Common myeloid progenitor, CD34-positive (primary cell): ENCODE results near the gene PIK3C2B.
"Not testable (repeated sequence)": the region's sequence is repeated elsewhere in the genome, so short reads cannot be mapped to it uniquely, and the experiment has no call there.

Source experiments
- CTCF ChIA-PET: fragments of 350-600 bp; sonication (Branson Sonifier 250); formaldehyde crosslinking; loops from one replicate; lab custom pipeline; 2021; ENCODE audit warnings: antibody characterized with exemption; lab: Charles Lee
- POLR2A ChIA-PET: fragments of 350-600 bp; sonication (Branson Sonifier 250); formaldehyde crosslinking; loops from one replicate; lab custom pipeline; 2021; ENCODE audit warnings: antibody characterized with exemption; lab: Charles Lee
- DNase-seq, 3 donors: peaks; one replicate each; pipeline versions ENCODE4 v3.0.0 to v3.0.0-alpha.2; 2013
- H3K27ac ChIP-seq, 2 experiments: 1 replicate in 1 of 2; 2 replicates in 1 of 2; pipeline ENCODE4 v1.7.0; 2013; ENCODE audit warnings: inconsistent platforms in 2 of 2, low read length in 2 of 2, mild to moderate bottlenecking in 2 of 2, low read depth in 1 of 2, moderate library complexity in 1 of 2; ENCODE audit not compliant: severe bottlenecking in 2 of 2, insufficient read depth in 1 of 2, poor library complexity in 1 of 2
- H3K27me3 ChIP-seq, 5 experiments: replicated peaks in 2 of 5; 1 replicate in 3 of 5; 2 replicates in 2 of 5; pipeline versions ENCODE4 v1.6.1 to v1.7.0; 2013; ENCODE audit warnings: low read length in 4 of 5, mild to moderate bottlenecking in 2 of 5, moderate library complexity in 2 of 5, inconsistent platforms in 1 of 5; ENCODE audit not compliant: insufficient read depth in 5 of 5, control insufficient read depth in 4 of 5
- H3K36me3 ChIP-seq, 4 experiments: 1 replicate in 2 of 4; 2 replicates in 2 of 4; pipeline versions ENCODE4 v1.6.1 to v1.7.0; 2013; ENCODE audit warnings: low read length in 3 of 4, control low read depth in 1 of 4, mild to moderate bottlenecking in 1 of 4; ENCODE audit not compliant: control insufficient read depth in 4 of 4, insufficient read depth in 4 of 4
- H3K4me1 ChIP-seq, 4 experiments: 1 replicate in 3 of 4; 2 replicates in 1 of 4; pipeline versions ENCODE4 v1.6.1 to v1.7.1; 2013; ENCODE audit warnings: low read length in 3 of 4, mild to moderate bottlenecking in 3 of 4, control low read depth in 1 of 4, inconsistent platforms in 1 of 4, moderate library complexity in 1 of 4; ENCODE audit not compliant: control insufficient read depth in 4 of 4, insufficient read depth in 4 of 4; ENCODE audit errors: control extremely low read depth in 1 of 4
- H3K4me3 ChIP-seq, 7 experiments: 1 replicate in 4 of 7; 2 replicates in 3 of 7; pipeline versions ENCODE4 v1.5.1 to v1.7.0; 2013; ENCODE audit warnings: mild to moderate bottlenecking in 7 of 7, low read length in 6 of 7, moderate library complexity in 6 of 7, inconsistent platforms in 2 of 7, low read depth in 2 of 7, control low read depth in 1 of 7; ENCODE audit not compliant: insufficient read depth in 4 of 7, control insufficient read depth in 1 of 7; ENCODE audit errors: extremely low read depth in 1 of 7
- H3K9me3 ChIP-seq, 5 experiments: 1 replicate in 4 of 5; 2 replicates in 1 of 5; pipeline versions ENCODE4 v1.6.1 to v1.7.1; 2013; ENCODE audit warnings: low read length in 4 of 5, mild to moderate bottlenecking in 2 of 5, inconsistent platforms in 1 of 5, low read depth in 1 of 5, moderate library complexity in 1 of 5; ENCODE audit not compliant: control insufficient read depth in 4 of 5, insufficient read depth in 2 of 5; ENCODE audit errors: control extremely low read depth in 1 of 5
- WGBS: methylation state at CpG from one replicate; pipeline ENCODE4 v1.1.5; 2013; ENCODE audit not compliant: insufficient coverage; 5-methylcytosine and 5-hydroxymethylcytosine counted together

Gene PIK3C2B

GRCh38 chr1:204493984-204494280 is 673 bp downstream of the PIK3C2B start:
- CTCF ChIA-PET, result interaction anchor here (0.7 to 20.1 kb wide), 17 partner anchors 7 to 313 kb away, joined by 3 to 916 read pairs (median 4); no protein-coding TSS in a partner anchor
- peak; percentile 63 to 91 (median 86) for DNase-seq
- no peaks in the 10 kb centered on the region for H3K9me3 ChIP-seq
- H3K27me3 ChIP-seq, result no peaks in the 10 kb centered on the region
- H3K27ac ChIP-seq, result peak overlapping the region in 1 of 2 experiments; percentile 76
- H3K36me3 ChIP-seq, result no peaks in the 10 kb centered on the region
- 0% methylated on average over 11 of the region's 14 CpGs for WGBS
- POLR2A ChIA-PET, result interaction anchor here (1.2 to 2.0 kb wide), 5 partner anchors 9 to 48 kb away, joined by 3 to 8 read pairs (median 4); no protein-coding TSS in a partner anchor
- H3K4me1 ChIP-seq, result peaks cover 9 to 64% (median 44%) of the 10 kb centered on the region in 4 experiments
- H3K4me3 ChIP-seq, result peak overlapping the region; percentile 72 to 95 (median 84)

DNA sequence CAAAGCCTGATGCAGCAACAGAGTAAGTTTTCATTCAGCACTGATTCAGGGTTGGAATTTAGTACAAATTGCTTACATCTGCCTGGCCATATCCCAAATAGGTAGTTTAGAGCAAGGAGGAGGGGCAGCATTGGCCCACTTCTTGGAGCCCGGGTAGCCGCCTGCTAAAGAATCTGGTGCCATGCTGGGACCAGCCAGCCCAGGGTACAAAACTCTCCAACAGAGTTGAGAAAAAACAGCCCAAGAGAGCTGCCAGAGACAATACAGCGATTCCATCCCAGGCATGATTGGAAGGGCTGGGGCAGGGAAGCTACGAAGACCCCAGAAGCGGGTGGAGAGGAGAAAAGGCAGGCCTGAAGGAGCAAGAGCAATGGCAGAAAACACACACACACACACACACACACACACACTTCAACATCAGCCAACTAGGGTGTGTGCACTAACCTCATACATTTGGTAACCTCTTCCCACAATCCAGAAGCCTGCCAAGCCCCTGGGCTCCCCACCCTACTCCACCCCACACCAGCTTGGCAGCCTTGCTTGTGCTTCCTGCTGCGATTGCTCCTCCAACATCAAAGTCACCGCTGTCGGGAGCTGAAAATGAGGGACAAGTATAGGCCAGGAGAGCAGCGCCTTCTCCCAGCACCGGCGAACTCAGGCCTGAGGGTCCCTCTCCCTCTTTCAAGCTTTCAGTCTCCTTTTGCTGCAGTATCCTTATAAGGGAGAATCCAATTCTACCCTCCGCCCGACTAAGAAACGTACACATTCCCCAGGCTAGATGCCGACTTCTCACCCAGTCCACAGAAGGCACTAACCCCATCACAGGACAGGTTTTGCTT is 1.2 kb downstream of the PIK3C2B start:
- no peaks in the 10 kb centered on the region for H3K36me3 ChIP-seq
- H3K9me3 ChIP-seq, result no peaks in the 10 kb centered on the region
- peak overlapping the region; percentile 72 to 95 (median 84) for H3K4me3 ChIP-seq
- H3K4me1 ChIP-seq, result peaks cover 9 to 64% (median 44%) of the 10 kb centered on the region in 4 experiments
- 12% methylated on average over 9 of the region's 15 CpGs for WGBS
- peak overlapping the region in 1 of 2 experiments; percentile 76 for H3K27ac ChIP-seq
- peak in 2 of 3 donors; percentile 65 to 73 for DNase-seq
- H3K27me3 ChIP-seq, result no peaks in the 10 kb centered on the region
- ChIA-PET POLR2A (interaction anchor here (1.2 to 2.0 kb wide), 4 partner anchors 10 to 47 kb away, joined by 3 to 8 read pairs (median 6); no protein-coding TSS in a partner anchor), CTCF (interaction anchor here (0.7 to 20.1 kb wide), 19 partner anchors 7 to 314 kb away, joined by 3 to 916 read pairs (median 4); no protein-coding TSS in a partner anchor)

GRCh38 chr1:204491655-204492054 is 3.0 kb downstream of the PIK3C2B start:
- CTCF ChIA-PET, result interaction anchor here (1.7 to 20.1 kb wide), 6 partner anchors 9 to 50 kb away, joined by 9 to 916 read pairs (median 36); no protein-coding TSS in a partner anchor
- Histone ChIP-seq H3K4me1 (peaks cover 9 to 56% (median 43%) of the 10 kb centered on the region in 4 experiments), H3K9me3 (no peaks in the 10 kb centered on the region)

DNA sequence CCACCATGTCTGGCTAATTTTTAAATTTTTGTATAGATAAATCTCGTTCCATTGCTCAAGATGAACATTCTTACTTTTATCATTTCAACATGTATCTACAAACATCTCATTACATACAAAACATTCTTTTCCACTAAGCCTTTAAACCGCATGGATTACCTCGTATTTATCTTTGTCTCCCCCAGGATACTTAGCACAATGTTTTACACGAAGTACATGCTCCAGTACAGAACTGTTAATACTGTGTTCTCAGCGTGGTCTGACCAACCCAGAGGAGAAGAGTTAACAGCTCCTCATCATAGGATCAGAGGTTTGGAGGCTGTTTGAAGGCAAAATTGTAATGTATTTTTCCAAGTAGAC is 7.4 kb downstream of the PIK3C2B start:
- H3K36me3 ChIP-seq, result peaks cover 0 to 6% (median under 1%) of the 10 kb centered on the region in 4 experiments
- POLR2A ChIA-PET, result no interaction called here
- no peaks in the 10 kb centered on the region for H3K27me3 ChIP-seq
- CTCF ChIA-PET, result interaction anchor here (0.7 to 6.5 kb wide), 9 partner anchors 9 to 57 kb away, joined by 3 to 48 read pairs (median 5); no protein-coding TSS in a partner anchor
- no peak for DNase-seq
- no peak overlapping the region for H3K27ac ChIP-seq
- no peaks in the 10 kb centered on the region for H3K9me3 ChIP-seq
- no peak overlapping the region for H3K4me3 ChIP-seq
- 90% methylated on average over 2 of the region's 5 CpGs for WGBS
- peaks cover 2 to 48% (median 12%) of the 10 kb centered on the region in 4 experiments for H3K4me1 ChIP-seq

More at GRCh38 chr1:204491655-204492054, 3.0 kb downstream of the PIK3C2B start:
- Histone ChIP-seq H3K36me3 (peaks cover 0 to 2% (median 0%) of the 10 kb centered on the region in 4 experiments), H3K4me3 (peak overlapping the region in 1 of 7 experiments; percentile 95), H3K27me3 (no peaks in the 10 kb centered on the region), H3K27ac (no peak overlapping the region)
- POLR2A ChIA-PET, result no interaction called here
- no peak for DNase-seq

GRCh38 chr1:204486513-204487255 is 7.9 kb downstream of the PIK3C2B start:
- CTCF ChIA-PET, result interaction anchor here (0.9 to 6.5 kb wide), 6 partner anchors 7 to 38 kb away, joined by 3 to 48 read pairs (median 4); partner anchors contain the start of gene PIK3C2B
- H3K36me3 ChIP-seq, POLR2A ChIA-PET, H3K27me3 ChIP-seq, H3K27ac ChIP-seq, H3K4me3 ChIP-seq, H3K9me3 ChIP-seq, DNase-seq: not testable (repeated sequence)
- 98% methylated on average over 6 of the region's 9 CpGs for WGBS
- peaks cover 0 to 48% (median 10%) of the 10 kb centered on the region in 4 experiments for H3K4me1 ChIP-seq

- Histone ChIP-seq H3K36me3 (peaks cover 0 to 15% (median under 1%) of the 10 kb centered on the region in 4 experiments), H3K27ac (no peak overlapping the region), H3K4me1 (peaks cover 2 to 60% (median 22%) of the 10 kb centered on the region in 4 experiments), H3K9me3 (no peaks in the 10 kb centered on the region), H3K27me3 (no peaks in the 10 kb centered on the region), H3K4me3 (no peak overlapping the region)
- DNase-seq, result no peak
- ChIA-PET CTCF (interaction anchor here (1.0 to 6.5 kb wide), 5 partner anchors 11 to 49 kb away, joined by 3 to 48 read pairs (median 3); partner anchors contain the start of gene PIK3C2B), POLR2A (no interaction called here)
- WGBS, result 94% methylated on average over 6 of the region's 7 CpGs
These were observed 10.8 kb downstream of the PIK3C2B start for GRCh38 chr1:204483791-204484190.
